Measurements from ENCODE around the gene IZUMO4.

Gene IZUMO4

DNA sequence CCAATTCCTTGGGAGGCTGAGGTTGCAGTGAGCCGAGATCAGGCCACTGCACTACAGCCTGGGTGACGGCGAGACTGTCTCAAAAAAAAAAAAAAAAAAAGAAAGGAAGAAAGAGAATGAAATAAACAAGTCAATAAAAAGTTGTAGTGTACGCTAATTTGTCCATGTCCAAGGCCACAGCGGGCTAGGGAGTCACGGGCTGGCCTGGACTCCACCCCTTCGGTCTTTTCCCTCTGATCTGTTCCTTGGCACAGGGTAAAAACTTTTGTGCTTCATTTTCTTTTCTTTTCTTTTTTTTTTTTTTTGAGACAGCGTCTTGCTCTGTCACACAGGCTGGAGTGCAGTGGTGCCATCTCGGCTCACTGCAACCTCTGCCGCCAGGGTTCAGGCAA, 26.3 kb upstream of the IZUMO4 start:
- TF ChIP-seq, protein P1, sequence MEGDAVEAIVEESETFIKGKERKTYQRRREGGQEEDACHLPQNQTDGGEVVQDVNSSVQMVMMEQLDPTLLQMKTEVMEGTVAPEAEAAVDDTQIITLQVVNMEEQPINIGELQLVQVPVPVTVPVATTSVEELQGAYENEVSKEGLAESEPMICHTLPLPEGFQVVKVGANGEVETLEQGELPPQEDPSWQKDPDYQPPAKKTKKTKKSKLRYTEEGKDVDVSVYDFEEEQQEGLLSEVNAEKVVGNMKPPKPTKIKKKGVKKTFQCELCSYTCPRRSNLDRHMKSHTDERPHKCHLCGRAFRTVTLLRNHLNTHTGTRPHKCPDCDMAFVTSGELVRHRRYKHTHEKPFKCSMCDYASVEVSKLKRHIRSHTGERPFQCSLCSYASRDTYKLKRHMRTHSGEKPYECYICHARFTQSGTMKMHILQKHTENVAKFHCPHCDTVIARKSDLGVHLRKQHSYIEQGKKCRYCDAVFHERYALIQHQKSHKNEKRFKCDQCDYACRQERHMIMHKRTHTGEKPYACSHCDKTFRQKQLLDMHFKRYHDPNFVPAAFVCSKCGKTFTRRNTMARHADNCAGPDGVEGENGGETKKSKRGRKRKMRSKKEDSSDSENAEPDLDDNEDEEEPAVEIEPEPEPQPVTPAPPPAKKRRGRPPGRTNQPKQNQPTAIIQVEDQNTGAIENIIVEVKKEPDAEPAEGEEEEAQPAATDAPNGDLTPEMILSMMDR (IDR thresholded peaks at IDR 0.05; ENCODE audit: low read depth, low read length), result no peak

DNA sequence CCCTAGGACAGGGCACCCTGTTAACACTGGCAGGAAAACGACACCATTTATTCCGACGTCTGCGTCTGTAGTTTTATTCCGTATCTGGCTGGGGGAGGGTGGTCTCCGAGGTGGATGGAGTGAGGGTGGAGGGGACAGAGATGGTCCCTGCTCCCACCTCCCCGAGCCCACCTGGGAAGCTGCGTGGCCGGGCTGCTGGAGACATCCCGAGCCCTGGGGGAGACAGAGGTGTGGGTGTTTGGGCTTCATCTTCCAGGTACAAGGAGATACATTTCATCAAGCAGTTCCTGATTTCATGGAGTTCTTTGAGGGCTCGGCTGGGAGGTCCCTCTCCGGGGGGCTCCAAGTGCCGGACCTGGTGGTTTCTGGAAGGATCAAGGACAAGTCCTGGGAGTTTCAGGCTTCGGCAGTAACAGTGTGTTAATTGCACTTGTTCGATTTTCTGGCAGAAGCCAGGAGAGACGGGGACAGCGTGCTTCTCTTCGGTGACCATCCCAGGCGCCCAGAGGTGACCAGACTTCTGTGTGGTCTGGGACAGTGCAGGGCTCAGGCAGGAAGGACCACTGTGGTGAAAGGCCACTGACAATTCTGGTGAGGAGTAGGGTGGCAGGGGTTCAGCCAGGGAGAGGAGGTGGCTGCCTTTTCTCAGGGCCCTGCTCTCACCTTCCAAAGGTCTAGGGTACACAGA, 25.6 kb upstream of the IZUMO4 start:
- TF ChIP-seq, protein P1 (IDR thresholded peaks at IDR 0.05; ENCODE audit: low read depth, low read length), result no peak
- no peak for DNase-seq (ENCODE audit: extremely low read depth, low read depth)

More for the DNA sequence above, 26.3 kb upstream of the IZUMO4 start:
- DNase-seq (ENCODE audit: extremely low read depth, low read depth), result no peak

DNA sequence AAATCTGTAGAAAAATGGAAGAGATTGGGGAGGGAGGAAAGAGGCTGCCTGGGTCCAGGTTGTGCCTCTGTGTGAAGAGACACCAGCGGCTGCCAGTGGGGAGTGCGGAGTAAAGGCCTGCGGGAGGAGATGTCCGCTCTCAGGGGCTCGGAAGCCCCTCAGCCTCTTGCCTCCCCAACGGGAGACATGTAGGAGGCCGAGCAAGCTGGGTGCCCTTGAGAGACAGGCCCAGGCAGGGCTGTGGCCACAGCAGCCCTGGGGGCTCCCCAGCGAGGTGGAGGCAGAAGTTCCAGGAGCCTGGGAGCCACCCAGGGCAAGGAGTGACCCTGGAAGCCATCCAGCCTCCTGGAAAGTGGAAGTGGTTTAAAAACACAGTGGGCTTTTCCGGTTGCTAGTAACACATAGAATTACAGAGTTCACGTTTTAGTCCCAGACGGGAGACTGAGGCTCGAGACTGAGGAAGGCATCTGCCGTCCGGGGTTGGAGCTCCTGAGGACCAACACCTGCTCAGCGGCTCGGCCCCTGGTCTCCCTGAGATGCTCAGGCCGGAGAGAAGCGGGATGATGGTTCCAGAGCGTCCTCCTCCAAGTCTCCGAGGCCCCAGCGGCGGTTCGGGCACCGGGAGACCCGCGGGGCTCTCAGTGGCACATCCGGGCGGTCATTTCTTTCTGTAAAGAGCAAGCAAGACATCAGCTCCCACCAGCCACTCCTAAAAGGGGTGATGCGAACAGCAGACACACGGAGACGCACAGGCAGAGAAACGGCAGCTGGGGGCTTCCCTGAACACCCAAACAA, 23.8 kb upstream of the IZUMO4 start:
- DNase-seq (ENCODE audit: extremely low read depth, low read depth), result no peak
- TF ChIP-seq, protein P1 (IDR thresholded peaks at IDR 0.05; ENCODE audit: low read depth, low read length), result no peak

DNA sequence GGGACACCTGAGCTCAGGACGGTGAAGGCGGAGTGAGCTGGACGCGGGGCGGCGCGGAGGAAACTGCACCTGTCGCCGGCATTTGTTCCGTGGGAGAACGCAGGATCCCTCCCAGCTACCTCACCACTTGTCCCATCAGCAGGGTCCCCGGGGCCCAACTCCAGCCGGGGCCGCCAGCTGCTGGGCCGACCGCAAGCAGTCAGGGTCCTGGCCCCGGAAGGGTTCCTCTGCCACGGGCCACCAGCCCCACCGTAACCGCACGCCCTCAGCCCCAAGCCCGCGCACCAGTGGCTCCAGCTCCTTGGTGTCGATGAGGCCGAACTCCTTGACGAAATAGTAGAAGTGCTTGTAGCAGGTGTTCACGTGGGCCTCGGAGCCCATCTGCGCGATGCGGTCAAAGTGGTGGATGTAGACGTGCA, 20.2 kb upstream of the IZUMO4 start:
- DNase-seq (ENCODE audit: extremely low read depth, low read depth), result no peak
- TF ChIP-seq, protein P1 (IDR thresholded peaks at IDR 0.05; ENCODE audit: low read depth, low read length), result no peak

DNA sequence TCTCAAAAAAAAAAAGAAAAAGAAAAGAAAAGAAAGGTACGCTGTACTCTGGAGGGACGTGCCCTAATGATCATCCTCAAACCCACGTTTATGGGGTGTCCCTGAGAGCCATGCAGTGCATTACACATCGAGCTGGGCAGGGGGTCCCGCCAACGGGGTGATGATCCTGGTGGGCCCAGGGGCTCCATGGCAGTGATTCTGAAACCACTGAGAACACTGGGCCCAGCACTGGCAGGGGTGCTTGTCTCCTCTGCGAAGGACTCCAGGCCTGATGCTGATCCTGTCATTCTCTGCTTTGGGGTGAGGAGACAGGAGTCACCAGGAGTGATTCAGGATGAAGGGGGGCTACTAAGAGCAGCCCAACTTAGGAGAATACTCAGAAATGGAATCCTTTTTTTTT, 19.3 kb upstream of the IZUMO4 start:
- TF ChIP-seq, protein P1 (IDR thresholded peaks at IDR 0.05; ENCODE audit: low read depth, low read length), result no peak
- DNase-seq (ENCODE audit: extremely low read depth, low read depth), result no peak

DNA sequence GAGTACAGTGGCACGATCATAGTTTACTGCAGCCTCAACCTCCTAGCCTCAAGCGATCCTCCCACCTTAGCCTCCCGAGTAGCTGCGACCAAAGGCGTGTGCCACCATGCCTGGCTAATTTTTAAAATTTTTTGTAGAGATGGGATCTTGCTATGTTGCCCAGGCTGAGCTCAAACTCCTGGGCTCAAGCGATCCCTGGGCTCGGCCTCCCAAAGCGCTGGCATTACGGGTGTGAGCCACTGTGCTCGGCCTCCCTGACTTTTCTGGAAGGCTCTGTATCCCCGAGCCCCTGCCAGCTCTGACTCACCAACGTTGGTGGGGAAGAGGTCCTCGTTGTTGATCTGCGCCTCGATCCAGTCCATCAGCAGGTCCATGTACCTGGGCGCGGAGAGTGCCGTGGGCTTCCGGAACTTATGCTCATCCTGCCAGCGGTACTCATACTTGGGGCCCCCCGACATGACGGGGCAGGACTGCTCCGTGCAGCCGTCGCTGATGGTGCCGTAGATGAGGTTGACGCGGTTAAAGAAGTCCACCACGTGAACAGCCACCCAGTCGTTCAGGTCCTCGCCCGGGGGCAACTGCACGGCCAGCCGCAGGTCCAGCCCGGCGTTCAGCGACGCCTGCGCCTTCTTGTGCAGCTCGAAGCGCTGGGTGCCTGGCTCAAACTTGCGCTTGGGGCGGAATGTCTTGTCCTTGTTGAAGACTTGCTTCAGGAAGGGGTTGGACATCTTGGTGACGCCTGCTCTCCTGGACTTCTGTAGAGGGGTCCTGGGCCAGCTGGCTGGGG, 18.7 kb upstream of the IZUMO4 start:
- no peak for DNase-seq (ENCODE audit: extremely low read depth, low read depth)

More for the DNA sequence above, 18.7 kb upstream of the IZUMO4 start:
- TF ChIP-seq, protein P1 (IDR thresholded peaks at IDR 0.05; ENCODE audit: low read depth, low read length), result no peak
